ENCODE data around the gene LYPD4. TPM values are rescaled to one million over a fixed set of nuclear protein-coding genes. Genes with fewer than 3 reads are reported as not detected.

The LYPD4 gene, protein sequence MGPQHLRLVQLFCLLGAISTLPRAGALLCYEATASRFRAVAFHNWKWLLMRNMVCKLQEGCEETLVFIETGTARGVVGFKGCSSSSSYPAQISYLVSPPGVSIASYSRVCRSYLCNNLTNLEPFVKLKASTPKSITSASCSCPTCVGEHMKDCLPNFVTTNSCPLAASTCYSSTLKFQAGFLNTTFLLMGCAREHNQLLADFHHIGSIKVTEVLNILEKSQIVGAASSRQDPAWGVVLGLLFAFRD
- total RNA-seq (ENCODE audit: unreplicated experiment) = not detected
- long read RNA-seq = 0 reads

- Mint-ChIP-seq H3K4me1 (ENCODE audit: unreplicated experiment) (no peaks in the 10 kb centered on the region), H3K9me3 (ENCODE audit: unreplicated experiment) (no peaks in the 10 kb centered on the region), H3K27ac (ENCODE audit: unreplicated experiment) (no peak within 1 kb of the TSS), H3K27me3 (ENCODE audit: unreplicated experiment) (peaks cover 8% of the 10 kb centered on the region), H3K4me3 (ENCODE audit: unreplicated experiment) (no peak within 1 kb of the TSS), H3K36me3 (ENCODE audit: low read depth, unreplicated experiment) (no peaks in the 10 kb centered on the region)
- no peak for DNase-seq (ENCODE audit: low spot score)
- TF ChIP-seq CTCF (IDR thresholded peaks at IDR 0.05; ENCODE audit: unreplicated experiment) = no peak
Observed at GRCh38 chr19:41844601-41845000, at the start of gene LYPD4. LYPD4 (minus strand) TSS chr19:41844683; CDS start chr19:41839285, 5,398 bp downstream.

DNA sequence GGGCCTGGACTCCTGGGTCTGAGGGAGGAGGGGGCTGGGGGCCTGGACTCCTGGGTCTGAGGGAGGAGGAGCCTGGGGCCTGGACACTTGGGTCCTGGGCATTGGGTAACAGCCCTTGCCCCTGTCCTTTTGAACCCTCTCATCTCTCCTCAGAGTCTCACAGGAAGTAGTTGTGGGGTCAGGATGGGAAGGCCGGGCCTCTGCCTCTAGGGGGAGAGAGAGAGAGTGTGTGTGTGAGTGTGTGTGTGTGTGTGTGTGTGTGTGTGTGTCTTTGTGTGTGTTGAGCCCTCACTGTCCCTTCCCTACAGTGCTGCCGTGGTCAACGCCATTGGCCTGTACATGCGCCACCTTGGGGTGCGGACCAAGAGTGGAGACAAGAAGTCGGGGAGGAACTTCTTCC is 49.4 kb upstream of the LYPD4 start:
- H3K27me3 Mint-ChIP-seq (ENCODE audit: unreplicated experiment) = peaks cover 8% of the 10 kb centered on the region
- peaks cover 34% of the 10 kb centered on the region for H3K36me3 Mint-ChIP-seq (ENCODE audit: low read depth, unreplicated experiment)
- H3K27ac Mint-ChIP-seq (ENCODE audit: unreplicated experiment) = no peak overlapping the region
- DNase-seq (ENCODE audit: low spot score) = no peak
- no peak for TF ChIP-seq CTCF (IDR thresholded peaks at IDR 0.05; ENCODE audit: unreplicated experiment)
- H3K9me3 Mint-ChIP-seq (ENCODE audit: unreplicated experiment) = no peaks in the 10 kb centered on the region
- no peak overlapping the region for H3K4me3 Mint-ChIP-seq (ENCODE audit: unreplicated experiment)
- peaks cover 16% of the 10 kb centered on the region for H3K4me1 Mint-ChIP-seq (ENCODE audit: unreplicated experiment)

GRCh38 chr19:41892173-41892902 is 47.9 kb upstream of the LYPD4 start:
- no peak for TF ChIP-seq CTCF (IDR thresholded peaks at IDR 0.05; ENCODE audit: unreplicated experiment)
- peaks cover 26% of the 10 kb centered on the region for H3K36me3 Mint-ChIP-seq (ENCODE audit: low read depth, unreplicated experiment)
- DNase-seq (ENCODE audit: low spot score) = no peak
- H3K9me3 Mint-ChIP-seq (ENCODE audit: unreplicated experiment) = no peaks in the 10 kb centered on the region
- no peak overlapping the region for H3K4me3 Mint-ChIP-seq (ENCODE audit: unreplicated experiment)
- peaks cover 10% of the 10 kb centered on the region for H3K27me3 Mint-ChIP-seq (ENCODE audit: unreplicated experiment)
- H3K4me1 Mint-ChIP-seq (ENCODE audit: unreplicated experiment) = peaks cover 19% of the 10 kb centered on the region
- H3K27ac Mint-ChIP-seq (ENCODE audit: unreplicated experiment) = no peak overlapping the region

- no peak for DNase-seq (ENCODE audit: low spot score)
- Mint-ChIP-seq H3K4me1 (ENCODE audit: unreplicated experiment) (peaks cover 31% of the 10 kb centered on the region), H3K27ac (ENCODE audit: unreplicated experiment) (no peak overlapping the region), H3K27me3 (ENCODE audit: unreplicated experiment) (peaks cover 15% of the 10 kb centered on the region), H3K9me3 (ENCODE audit: unreplicated experiment) (no peaks in the 10 kb centered on the region), H3K4me3 (ENCODE audit: unreplicated experiment) (no peak overlapping the region), H3K36me3 (ENCODE audit: low read depth, unreplicated experiment) (peaks cover 26% of the 10 kb centered on the region)
- TF ChIP-seq CTCF (IDR thresholded peaks at IDR 0.05; ENCODE audit: unreplicated experiment) = no peak
Observed at GRCh38 chr19:41890936-41891335, 46.5 kb upstream of the LYPD4 start.

DNA sequence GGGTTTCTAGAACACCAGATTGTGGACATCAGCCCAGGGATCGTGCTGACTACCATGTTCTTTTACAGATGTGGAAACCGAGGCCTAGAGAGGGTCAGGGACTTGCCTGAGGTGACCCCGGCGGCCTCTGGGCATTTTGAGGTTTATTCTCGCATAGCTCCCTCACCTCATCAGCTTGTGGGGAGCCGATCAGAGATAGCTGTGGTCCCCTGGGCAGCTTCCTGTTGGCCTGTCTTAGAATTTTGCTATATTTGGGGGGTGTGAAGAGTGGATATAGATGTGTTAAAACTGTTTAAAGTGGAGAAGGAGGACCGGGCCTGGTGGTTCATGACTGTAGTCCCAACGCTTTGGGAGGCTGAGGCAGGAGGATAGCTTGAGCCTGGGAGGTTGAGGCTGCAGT is 45.4 kb upstream of the LYPD4 start:
- Mint-ChIP-seq H3K27ac (ENCODE audit: unreplicated experiment) (no peak overlapping the region), H3K9me3 (ENCODE audit: unreplicated experiment) (no peaks in the 10 kb centered on the region), H3K36me3 (ENCODE audit: low read depth, unreplicated experiment) (peaks cover 26% of the 10 kb centered on the region), H3K4me3 (ENCODE audit: unreplicated experiment) (no peak overlapping the region), H3K27me3 (ENCODE audit: unreplicated experiment) (peaks cover 15% of the 10 kb centered on the region), H3K4me1 (ENCODE audit: unreplicated experiment) (peaks cover 30% of the 10 kb centered on the region)
- TF ChIP-seq CTCF (IDR thresholded peaks at IDR 0.05; ENCODE audit: unreplicated experiment) = no peak
- no peak for DNase-seq (ENCODE audit: low spot score)

Data from endothelial cell (in vitro differentiated cells).